Right ventricle myocardium inferior (tissue), 1 donor: ENCODE results near the gene PCARE. TPM values are rescaled to one million over a fixed set of nuclear protein-coding genes. Genes with fewer than 3 reads are reported as not detected.
"Not testable (repeated sequence)": the region's sequence is repeated elsewhere in the genome, so short reads cannot be mapped to it uniquely, and the experiment has no call there.

Experiments
- ATAC-seq: fragments of 200-7000 bp; cut with Tn5 transposase; one replicate; pipeline ENCODE4 v1.9.1; 2020; ENCODE audit warnings: mild to moderate bottlenecking, moderate library complexity
- DNase-seq: peaks from one replicate; pipeline ENCODE4 v3.0.0; 2021; ENCODE audit errors: missing footprints
- intact Hi-C: fragments of 100-400 bp; cut with DNase I; formaldehyde crosslinking; loops from one replicate; pipeline ENCODE4 v1.11.0; 2022
- long read RNA-seq: library from polyadenylated mRNA; unstranded; transcript quantifications from one replicate; pipeline ENCODE4 v2.0.0, GENCODE V29; 2021
- total RNA-seq: library from RNA; stranded (reverse); fragmentation: NEBNext Ultra II Directional; extraction: Animal tissue kit (Norgen Biotek cat#: 25700); gene quantifications from one replicate; pipeline ENCODE4 v1.2.1, GENCODE V29; 2021
- donor health status: DM: no; HTN: yes; CAD: no; lungs with severe emphysema.

PCARE gene
- 0.51 TPM for total RNA-seq
- long read RNA-seq, partial matches to known transcripts = 0 of 1 reads
- long read RNA-seq, other reads (novel, unspliced or antisense) = 1 of 1 reads

- no peak for DNase-seq
- ATAC-seq = peak; percentile 79
- intact Hi-C loops = no loop called here
These were observed at the start of gene PCARE for GRCh38 chr2:29074411-29074810. Gene PCARE, minus strand, starts transcription at chr2:29074523. Its CDS starts 262 bp downstream, at chr2:29074261.

GRCh38 chr2:29123617-29124349, 49.5 kb upstream of the PCARE start:
- ATAC-seq (no peak), DNase-seq (no peak)
- intact Hi-C loops = no loop called here

GRCh38 chr2:29120846-29121245, 46.5 kb upstream of the PCARE start:
- DNase-seq = no peak
- intact Hi-C loops = no loop called here

GRCh38 chr2:29119211-29119610, 44.9 kb upstream of the PCARE start:
- no peak for ATAC-seq
- DNase-seq = no peak

More at GRCh38 chr2:29120846-29121245, 46.5 kb upstream of the PCARE start:
- ATAC-seq = no peak

GRCh38 chr2:29117636-29118303, 43.4 kb upstream of the PCARE start:
- intact Hi-C loops = loop anchor here (5.0 kb wide), 1 partner anchor 100 kb away; no protein-coding TSS in a partner anchor
- DNase-seq (no peak), ATAC-seq (no peak)

More at GRCh38 chr2:29119211-29119610, 44.9 kb upstream of the PCARE start:
- intact Hi-C loops = loop anchor here (5.0 kb wide), 1 partner anchor 102 kb away; no protein-coding TSS in a partner anchor

GRCh38 chr2:29115797-29116781, 41.8 kb upstream of the PCARE start:
- ATAC-seq (peak; percentile 34), DNase-seq (peak; percentile 89)
- intact Hi-C loops = loop anchor here (5.0 kb wide), 1 partner anchor 99 kb away; no protein-coding TSS in a partner anchor

GRCh38 chr2:29114946-29115609, 40.8 kb upstream of the PCARE start, which contains the start of gene CLIP4:
Gene CLIP4, plus strand, starts transcription at chr2:29115415. Its CDS starts 5,974 bp downstream, at chr2:29121389.
- DNase-seq (peak; percentile 81), ATAC-seq (peak; percentile 84)
- intact Hi-C loops = loop anchor here (5.0 kb wide), 1 partner anchor 98 kb away; no protein-coding TSS in a partner anchor

- peak; percentile 12 for ATAC-seq
- DNase-seq = no peak
- intact Hi-C loops = no loop called here
These were observed 40.2 kb upstream of the PCARE start for GRCh38 chr2:29114586-29114945.

GRCh38 chr2:29113891-29114321, 39.6 kb upstream of the PCARE start:
- DNase-seq (peak; percentile 80), ATAC-seq (peak; percentile 35)
- intact Hi-C loops = no loop called here

GRCh38 chr2:29113027-29113686, 38.8 kb upstream of the PCARE start:
- no peak for DNase-seq
- intact Hi-C loops = no loop called here
- no peak for ATAC-seq

GRCh38 chr2:29112379-29112778, 38.1 kb upstream of the PCARE start:
- ATAC-seq (no peak), DNase-seq (no peak)
- intact Hi-C loops = no loop called here

- intact Hi-C loops = no loop called here
- ATAC-seq = no peak
- no peak for DNase-seq
These were observed 36.7 kb upstream of the PCARE start for GRCh38 chr2:29110916-29111535.

- no peak for ATAC-seq
- intact Hi-C loops = no loop called here
- DNase-seq = no peak
These were observed 34.9 kb upstream of the PCARE start for GRCh38 chr2:29109246-29109645.

GRCh38 chr2:29108225-29108624, 33.9 kb upstream of the PCARE start:
- intact Hi-C loops = no loop called here
- DNase-seq = no peak
- peak; percentile 29 for ATAC-seq

GRCh38 chr2:29107547-29107946, 33.2 kb upstream of the PCARE start:
- not testable (repeated sequence) for ATAC-seq, DNase-seq

GRCh38 chr2:29106980-29107388, 32.7 kb upstream of the PCARE start:
- ATAC-seq = no peak
- intact Hi-C loops = no loop called here

More at GRCh38 chr2:29107547-29107946, 33.2 kb upstream of the PCARE start:
- intact Hi-C loops = not testable (repeated sequence)

GRCh38 chr2:29106256-29106655, 31.9 kb upstream of the PCARE start:
- ATAC-seq = no peak
- intact Hi-C loops = no loop called here
- DNase-seq = no peak

More at GRCh38 chr2:29106980-29107388, 32.7 kb upstream of the PCARE start:
- DNase-seq = no peak
